Muscle layer of duodenum (tissue), 2 donors: ENCODE data around the gene THADA.
A peak's percentile ranks its signal among the peaks of the same experiment; 100 is the strongest.

Experiments
- H3K27ac ChIP-seq: one replicate; pipeline ENCODE4 v1.7.0; 2013; ENCODE audit warnings: mild to moderate bottlenecking, low read length
- H3K27me3 ChIP-seq: one replicate; pipeline ENCODE4 v1.7.0; 2013; ENCODE audit warnings: low read depth, mild to moderate bottlenecking, control low read depth, low read length
- H3K36me3 ChIP-seq, 2 donors: one replicate each; pipeline ENCODE4 v1.7.0; 2013; ENCODE audit warnings: low read length in 2 of 2, control low read depth in 1 of 2, mild to moderate bottlenecking in 1 of 2; ENCODE audit not compliant: insufficient read depth in 2 of 2, control insufficient read depth in 1 of 2
- H3K4me1 ChIP-seq, 2 donors: one replicate each; pipeline ENCODE4 v1.7.0; 2013; ENCODE audit warnings: low read length in 2 of 2, mild to moderate bottlenecking in 2 of 2, control low read depth in 1 of 2, moderate library complexity in 1 of 2; ENCODE audit not compliant: insufficient read depth in 2 of 2, control insufficient read depth in 1 of 2
- H3K4me3 ChIP-seq, 2 donors: one replicate each; pipeline ENCODE4 v1.7.0; 2013; ENCODE audit warnings: low read length in 2 of 2, low read depth in 1 of 2, mild to moderate bottlenecking in 1 of 2
- H3K9me3 ChIP-seq, 2 donors: one replicate each; pipeline ENCODE4 v1.7.0; 2013; ENCODE audit warnings: low read length in 2 of 2, control low read depth in 1 of 2, mild to moderate bottlenecking in 1 of 2; ENCODE audit not compliant: control insufficient read depth in 1 of 2
- donor health status: healthy.

The THADA gene

GRCh38 chr2:43201497-43201896 is 394.3 kb downstream of the THADA start:
- Histone ChIP-seq H3K27me3 (no peaks in the 10 kb centered on the region), H3K9me3 (no peaks in the 10 kb centered on the region), H3K36me3 (no peaks in the 10 kb centered on the region), H3K27ac (no peak overlapping the region), H3K4me3 (no peak overlapping the region), H3K4me1 (no peaks in the 10 kb centered on the region)

- Histone ChIP-seq H3K4me1 (no peaks in the 10 kb centered on the region), H3K27ac (no peak overlapping the region), H3K36me3 (no peaks in the 10 kb centered on the region), H3K27me3 (no peaks in the 10 kb centered on the region), H3K9me3 (no peaks in the 10 kb centered on the region), H3K4me3 (no peak overlapping the region)
Measured at GRCh38 chr2:43201016-43201415, 394.8 kb downstream of the THADA start.

GRCh38 chr2:43199492-43200488 is 396.0 kb downstream of the THADA start:
- H3K4me1 ChIP-seq, result no peaks in the 10 kb centered on the region
- no peaks in the 10 kb centered on the region for H3K9me3 ChIP-seq
- no peaks in the 10 kb centered on the region for H3K36me3 ChIP-seq
- H3K27me3 ChIP-seq, result no peaks in the 10 kb centered on the region
- H3K4me3 ChIP-seq, result no peak overlapping the region
- H3K27ac ChIP-seq, result no peak overlapping the region

GRCh38 chr2:43198263-43198662 is 397.6 kb downstream of the THADA start:
- Histone ChIP-seq H3K9me3 (no peaks in the 10 kb centered on the region), H3K27ac (no peak overlapping the region), H3K36me3 (no peaks in the 10 kb centered on the region), H3K4me3 (no peak overlapping the region), H3K4me1 (no peaks in the 10 kb centered on the region), H3K27me3 (no peaks in the 10 kb centered on the region)

GRCh38 chr2:43197588-43197896 is 398.3 kb downstream of the THADA start:
- H3K4me1 ChIP-seq, result no peaks in the 10 kb centered on the region

GRCh38 chr2:43196768-43197587 is 398.9 kb downstream of the THADA start:
- Histone ChIP-seq H3K27me3 (no peaks in the 10 kb centered on the region), H3K4me1 (no peaks in the 10 kb centered on the region), H3K4me3 (no peak overlapping the region), H3K9me3 (no peaks in the 10 kb centered on the region), H3K36me3 (no peaks in the 10 kb centered on the region), H3K27ac (no peak overlapping the region)

More at GRCh38 chr2:43197588-43197896, 398.3 kb downstream of the THADA start:
- Histone ChIP-seq H3K27me3 (no peaks in the 10 kb centered on the region), H3K27ac (no peak overlapping the region), H3K36me3 (no peaks in the 10 kb centered on the region), H3K9me3 (no peaks in the 10 kb centered on the region), H3K4me3 (no peak overlapping the region)

- Histone ChIP-seq H3K4me1 (no peaks in the 10 kb centered on the region), H3K9me3 (no peaks in the 10 kb centered on the region), H3K4me3 (no peak overlapping the region), H3K27me3 (no peaks in the 10 kb centered on the region), H3K27ac (peak overlapping the region; percentile 86), H3K36me3 (no peaks in the 10 kb centered on the region)
Measured at GRCh38 chr2:43194121-43194869, 401.5 kb downstream of the THADA start.

- H3K27me3 ChIP-seq, result no peaks in the 10 kb centered on the region
- no peak overlapping the region for H3K4me3 ChIP-seq
- H3K27ac ChIP-seq, result peak overlapping the region; percentile 86
- H3K9me3 ChIP-seq, result no peaks in the 10 kb centered on the region
- no peaks in the 10 kb centered on the region for H3K4me1 ChIP-seq
- no peaks in the 10 kb centered on the region for H3K36me3 ChIP-seq
Measured at GRCh38 chr2:43193652-43194120, 402.2 kb downstream of the THADA start.

- no peaks in the 10 kb centered on the region for H3K27me3 ChIP-seq
- no peaks in the 10 kb centered on the region for H3K9me3 ChIP-seq
- no peak overlapping the region for H3K4me3 ChIP-seq
- H3K36me3 ChIP-seq, result no peaks in the 10 kb centered on the region
- peak overlapping the region; percentile 86 for H3K27ac ChIP-seq
- no peaks in the 10 kb centered on the region for H3K4me1 ChIP-seq
Measured at GRCh38 chr2:43192744-43193651, 402.8 kb downstream of the THADA start.

GRCh38 chr2:43191947-43192516 is 403.8 kb downstream of the THADA start:
- H3K4me3 ChIP-seq, result no peak overlapping the region
- no peaks in the 10 kb centered on the region for H3K27me3 ChIP-seq
- no peak overlapping the region for H3K27ac ChIP-seq
- H3K36me3 ChIP-seq, result no peaks in the 10 kb centered on the region
- no peaks in the 10 kb centered on the region for H3K9me3 ChIP-seq
- H3K4me1 ChIP-seq, result no peaks in the 10 kb centered on the region
